H1 (cell line): ENCODE data around the gene COIL. TPM values are rescaled to one million over a fixed set of nuclear protein-coding genes. Genes with fewer than 3 reads are reported as not detected.

Experiments used
- CTCF ChIA-PET: fragments of 300-600 bp; sonication (Branson Sonifier 250); formaldehyde crosslinking; loops from one replicate; lab custom pipeline; 2021; ENCODE audit not compliant: partially characterized antibody; lab: Charles Lee
- POLR2A ChIA-PET: fragments of 300-600 bp; sonication (Branson Sonifier 250); formaldehyde crosslinking; loops from one replicate; lab custom pipeline; 2021; ENCODE audit warnings: inconsistent platforms; ENCODE audit not compliant: partially characterized antibody; lab: Charles Lee
- DNase-seq, 2 experiments: peaks; one replicate each; pipeline versions ENCODE4 v3.0.0 to v3.0.0-alpha.2; 2010 to 2022; ENCODE audit warnings: low spot score in 2 of 2, low read depth in 1 of 2, mixed read lengths in 1 of 2
- FAIRE-seq: peaks from 2 replicates; lab custom pipeline; 2011; peaks lifted over from hg19 to GRCh38; lab: Jason Lieb, UNC
- H2AFZ ChIP-seq: 2 replicates; pipeline ENCODE4 v1.8.1; 2012; ENCODE audit warnings: low read length, inconsistent platforms
- H2AK5ac ChIP-seq: 2 replicates; pipeline ENCODE4 v1.6.1; 2013; ENCODE audit warnings: low read depth, low read length
- H2BK120ac ChIP-seq: replicated peaks from 2 replicates; pipeline ENCODE3; 2013; ENCODE audit warnings: low read depth, low read length, inconsistent platforms
- H2BK12ac ChIP-seq: 2 replicates; pipeline ENCODE4 v1.6.1; 2013; ENCODE audit warnings: low read depth, low read length
- H2BK15ac ChIP-seq: 2 replicates; pipeline ENCODE4 v1.6.1; 2013; ENCODE audit warnings: low read length
- H2BK20ac ChIP-seq: 2 replicates; pipeline ENCODE4 v1.6.1; 2013; ENCODE audit warnings: low read length
- H2BK5ac ChIP-seq: 2 replicates; pipeline ENCODE4 v1.6.1; 2013; ENCODE audit warnings: low read depth, low read length
- H3K14ac ChIP-seq: 2 replicates; pipeline ENCODE4 v1.6.1; 2013; ENCODE audit warnings: inconsistent platforms; ENCODE audit not compliant: insufficient read length
- H3K18ac ChIP-seq: 2 replicates; pipeline ENCODE4 v1.6.1; 2013; ENCODE audit warnings: low read length; ENCODE audit errors: extremely low read depth
- H3K23ac ChIP-seq: 2 replicates; pipeline ENCODE4 v1.6.1; 2013; ENCODE audit warnings: inconsistent platforms; ENCODE audit not compliant: insufficient read length
- H3K23me2 ChIP-seq: 2 replicates; pipeline ENCODE4 v1.6.1; 2013; ENCODE audit warnings: low read depth, low read length
- H3K27ac ChIP-seq: 2 replicates; pipeline ENCODE4 v1.6.1; 2011; ENCODE audit warnings: low read depth, low read length, inconsistent platforms
- H3K27me3 ChIP-seq, 4 experiments: replicated peaks in 1 of 4; 1 replicate in 1 of 4; 2 replicates in 3 of 4; pipeline versions ENCODE4 v1.6.1 to v1.8.1; 2011 to 2013; ENCODE audit warnings: low read length in 3 of 4, mild to moderate bottlenecking in 3 of 4, inconsistent platforms in 2 of 4, mixed read lengths in 2 of 4, moderate library complexity in 1 of 4; ENCODE audit not compliant: control insufficient read depth in 3 of 4, insufficient read depth in 3 of 4; ENCODE audit errors: extremely low read depth in 1 of 4
- H3K36me3 ChIP-seq, 4 experiments: 2 replicates each; pipeline versions ENCODE4 v1.6.1 to v1.8.1; 2011 to 2013; ENCODE audit warnings: mild to moderate bottlenecking in 4 of 4, low read length in 3 of 4, moderate library complexity in 2 of 4, control low read depth in 1 of 4, inconsistent platforms in 1 of 4; ENCODE audit not compliant: insufficient read depth in 4 of 4, control insufficient read depth in 2 of 4
- H3K4ac ChIP-seq: replicated peaks from 2 replicates; pipeline ENCODE3; 2013; ENCODE audit warnings: low read length, low read depth, mixed read lengths, inconsistent platforms; ENCODE audit not compliant: insufficient read length
- H3K4me1 ChIP-seq, 4 experiments: replicated peaks in 1 of 4; 1 replicate in 1 of 4; 2 replicates in 3 of 4; pipeline versions ENCODE4 v1.6.1 to v1.8.1; 2011 to 2013; ENCODE audit warnings: low read length in 3 of 4, inconsistent platforms in 2 of 4, mixed read lengths in 1 of 4; ENCODE audit not compliant: insufficient read depth in 4 of 4, control insufficient read depth in 3 of 4
- H3K4me2 ChIP-seq, 2 experiments: 2 replicates each; pipeline versions ENCODE4 v1.6.1 to v1.8.1; 2011 to 2013; ENCODE audit warnings: low read depth in 2 of 2, low read length in 2 of 2, control low read depth in 1 of 2, inconsistent platforms in 1 of 2, mild to moderate bottlenecking in 1 of 2; ENCODE audit not compliant: insufficient read depth in 1 of 2
- H3K4me3 ChIP-seq, 4 experiments: fragments of 200-600, 300-600 bp in 1 of 4; sonication (generic), shearing (Covaris generic), sonication (Bioruptor Twin) in 1 of 4; 2 replicates each; pipeline versions ENCODE4 v1.5.1 to v1.8.1; 2011 to 2016; ENCODE audit warnings: low read length in 4 of 4, low read depth in 3 of 4, control low read depth in 2 of 4, inconsistent platforms in 2 of 4, mild to moderate bottlenecking in 2 of 4, mixed read lengths in 1 of 4, moderate library complexity in 1 of 4; ENCODE audit not compliant: insufficient read depth in 2 of 4; ENCODE audit errors: extremely low read depth in 1 of 4
- H3K56ac ChIP-seq: replicated peaks from 2 replicates; pipeline ENCODE3; 2013; ENCODE audit warnings: low read depth, mild to moderate bottlenecking, mixed read lengths, low read length, inconsistent platforms; ENCODE audit not compliant: insufficient read length
- H3K79me1 ChIP-seq: 2 replicates; pipeline ENCODE4 v1.6.1; 2013; ENCODE audit warnings: low read depth, low read length, control low read depth
- H3K79me2 ChIP-seq, 2 experiments: 2 replicates each; pipeline versions ENCODE4 v1.6.1 to v1.8.1; 2012 to 2013; ENCODE audit warnings: low read length in 2 of 2, mild to moderate bottlenecking in 2 of 2, inconsistent platforms in 1 of 2; ENCODE audit not compliant: insufficient read depth in 2 of 2, control insufficient read depth in 1 of 2
- H3K9ac ChIP-seq, 4 experiments: replicated peaks in 1 of 4; 1 replicate in 1 of 4; 2 replicates in 3 of 4; pipeline versions ENCODE4 v1.6.1 to v1.8.1; 2011 to 2013; ENCODE audit warnings: low read depth in 3 of 4, low read length in 3 of 4, control low read depth in 2 of 4, mild to moderate bottlenecking in 2 of 4, moderate library complexity in 2 of 4, inconsistent platforms in 1 of 4; ENCODE audit errors: extremely low read depth in 1 of 4
- H3K9me3 ChIP-seq, 2 experiments: 2 replicates each; pipeline versions ENCODE4 v1.6.1 to v1.8.1; 2012 to 2013; ENCODE audit warnings: mild to moderate bottlenecking in 2 of 2, moderate library complexity in 2 of 2, control low read depth in 1 of 2, inconsistent platforms in 1 of 2, low read depth in 1 of 2, low read length in 1 of 2, mixed read lengths in 1 of 2; ENCODE audit not compliant: insufficient read depth in 2 of 2
- H4K20me1 ChIP-seq, 2 experiments: replicated peaks in 1 of 2; 2 replicates each; pipeline versions ENCODE3 to v1.8.1; 2011 to 2013; ENCODE audit warnings: inconsistent platforms in 2 of 2, low read length in 2 of 2, mild to moderate bottlenecking in 1 of 2; ENCODE audit not compliant: insufficient read depth in 2 of 2, control insufficient read depth in 1 of 2
- H4K5ac ChIP-seq: 2 replicates; pipeline ENCODE4 v1.6.1; 2013; ENCODE audit warnings: low read length, low read depth, mixed read lengths, inconsistent platforms; ENCODE audit not compliant: insufficient read length
- H4K8ac ChIP-seq: 2 replicates; pipeline ENCODE4 v1.8.0; 2013; ENCODE audit warnings: mild to moderate bottlenecking, moderate library complexity, low read length, inconsistent platforms; ENCODE audit not compliant: insufficient read depth; ENCODE audit errors: extremely low read depth
- H4K91ac ChIP-seq: replicated peaks from 2 replicates; pipeline ENCODE3; 2013; ENCODE audit warnings: low read length, mixed read lengths, inconsistent platforms; ENCODE audit not compliant: insufficient read length
- RXRA ChIP-seq: IDR thresholded peaks from 2 replicates; pipeline ENCODE4 v1.6.1; 2011; ENCODE audit warnings: low read depth, mild to moderate bottlenecking, low read length, moderate library complexity; ENCODE audit not compliant: insufficient read depth
- YY1 ChIP-seq: IDR thresholded peaks from 2 replicates; pipeline ENCODE4 v1.6.1; 2011; ENCODE audit warnings: low read depth, mild to moderate bottlenecking, low read length
- whole genome bisulfite sequencing, 2 experiments: shearing (Covaris generic) in 1 of 2; methylation state at CpG; one replicate each; pipeline versions ENCODE4 v1.1.6 to v1.1.7; 2013 to 2015; ENCODE audit warnings: low lambda C conversion rate in 2 of 2, mixed read lengths in 2 of 2, inconsistent platforms in 1 of 2, low coverage in 1 of 2, missing lambda C conversion rate in 1 of 2; ENCODE audit not compliant: insufficient replicate concordance in 2 of 2, insufficient coverage in 1 of 2, insufficient read length in 1 of 2; ENCODE audit errors: extremely low coverage in 1 of 2, missing lambda C conversion rate in 1 of 2; 5-methylcytosine and 5-hydroxymethylcytosine counted together
- polyA plus RNA-seq, 7 experiments: library from polyadenylated mRNA; depleted of rRNA in 3 of 7; stranded (reverse) in 5 of 7; unstranded in 2 of 7; fragments of >200 nt in 5 of 7; fragments of 200-250 nt in 2 of 7; gene quantifications; 1 replicate in 5 of 7; 2 replicates in 1 of 7; 4 replicates in 1 of 7; pipeline versions ENCODE4 v1.2.1 to v1.2.3, GENCODE V29; 2011 to 2013; ENCODE audit warnings: missing spikeins in 2 of 7, mixed read lengths in 2 of 7
- total RNA-seq: library from RNA; stranded (reverse); fragmentation: NEBNext Ultra II Directional; extraction: Animal tissue kit (Norgen Biotek cat#: 25700); gene quantifications from 2 replicates; pipeline ENCODE4 v1.2.1, GENCODE V29; 2021

Gene COIL
- total and polyA plus RNA-seq, 2 of the 8 experiments (the other 6 are each of a cell fraction or from before 2014, with no cell fraction given) = 5.2 to 23.6 TPM

DNA sequence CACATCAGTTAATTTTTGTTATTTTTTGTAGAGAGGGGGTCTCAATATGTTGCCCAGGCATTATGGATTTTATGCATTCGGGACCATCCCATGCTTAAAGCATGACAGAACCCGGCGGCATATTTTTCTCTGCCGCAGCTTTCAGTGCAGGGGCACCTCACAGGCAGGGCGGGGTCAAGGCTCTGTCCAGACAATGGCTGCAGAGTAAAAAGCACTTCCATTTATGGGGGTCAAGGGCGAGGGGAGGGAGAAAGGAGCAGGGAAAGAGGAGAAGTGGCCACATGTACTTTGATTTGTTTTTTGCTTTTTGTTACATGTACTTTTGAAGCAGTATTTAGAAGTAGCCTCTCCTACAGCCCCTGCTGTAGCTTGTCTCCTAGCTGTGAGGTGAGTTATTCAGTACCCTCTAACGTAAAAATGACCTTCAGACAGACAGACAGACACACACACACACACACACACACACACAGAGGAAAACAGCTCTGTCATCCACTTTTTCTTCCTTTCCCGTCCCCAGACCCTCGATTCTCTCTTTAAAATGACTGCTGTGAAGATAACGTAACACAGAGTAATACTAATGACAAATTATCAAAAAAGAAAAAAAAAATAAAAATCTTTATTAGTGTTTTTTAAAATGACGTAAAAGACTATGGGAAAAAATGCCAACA is 16.2 kb upstream of the COIL start:
- Histone ChIP-seq H4K91ac (no peak overlapping the region), H3K4ac (no peak overlapping the region), H2BK20ac (no peak overlapping the region), H3K4me1 (peaks cover 0 to 12% (median under 1%) of the 10 kb centered on the region in 4 experiments; a peak in 4 of 7 replicates), H2BK5ac (no peak overlapping the region), H2BK12ac (no peak overlapping the region), H3K56ac (no peak overlapping the region), H3K36me3 (peaks cover 0 to 2% (median 0%) of the 10 kb centered on the region in 4 experiments; a peak in 4 of 8 replicates), H3K14ac (no peak overlapping the region), H4K5ac (no peak overlapping the region), H3K18ac (no peak overlapping the region), H2BK15ac (no peak overlapping the region), H3K27me3 (no peaks in the 10 kb centered on the region), H3K9me3 (peaks cover 0 to 9% of the 10 kb centered on the region in 2 experiments; a peak in 1 of 4 replicates), H3K23me2 (peaks cover 2% of the 10 kb centered on the region; the same call in 1 of the 2 replicates), H3K23ac (no peak overlapping the region), H2BK120ac (no peak overlapping the region), H3K79me2 (peaks cover 0 to 3% of the 10 kb centered on the region in 2 experiments; a peak in 1 of 4 replicates), H3K4me3 (peak overlapping the region; percentile 69 to 89 (median 78); a peak in 5 of 8 replicates), H2AK5ac (no peak overlapping the region), H3K27ac (no peak overlapping the region), H2AFZ (no peak overlapping the region), H4K20me1 (no peaks in the 10 kb centered on the region), H3K4me2 (peak overlapping the region; percentile 82 to 91), H3K79me1 (peaks cover 3% of the 10 kb centered on the region; the same call in 1 of the 2 replicates), H4K8ac (no peak overlapping the region), H3K9ac (no peak overlapping the region)
- no peak for TF ChIP-seq RXRA
- no peak for TF ChIP-seq YY1
- POLR2A ChIA-PET = interaction anchor here (1.0 to 1.4 kb wide), 2 partner anchors 11 to 17 kb away, joined by 3 read pairs; partner anchors contain the start of gene COIL
- CTCF ChIA-PET = interaction anchor here (0.9 to 3.6 kb wide), 5 partner anchors 11 to 137 kb away, joined by 3 to 13 read pairs (median 4); no protein-coding TSS in a partner anchor
- 70% methylated on average over 11 of the region's 11 CpGs; no CpG with 5 or more reads in 1 of the 2 experiments for WGBS, 2 experiments
- FAIRE-seq (no peak), DNase-seq (no peak)
